Keratinocyte (primary cell): ENCODE measurements around the gene L1CAM. TPM values are rescaled to one million over a fixed set of nuclear protein-coding genes. Genes with fewer than 3 reads are reported as not detected.

Experiments used
- DNase-seq: peaks from one replicate; pipeline ENCODE4 v3.0.0-alpha.2; 2011; ENCODE audit warnings: low read depth, missing footprints, low spot score
- FAIRE-seq: peaks from 2 replicates; lab custom pipeline; 2011; peaks lifted over from hg19 to GRCh38; lab: Jason Lieb, UNC
- H2AFZ ChIP-seq: 2 replicates; pipeline ENCODE4 v1.6.0; 2012; ENCODE audit warnings: low read length, control low read depth, inconsistent platforms; ENCODE audit not compliant: control insufficient read depth
- H3K27ac ChIP-seq: 2 replicates; pipeline ENCODE4 v1.5.1; 2011; ENCODE audit warnings: low read length; ENCODE audit not compliant: control insufficient read depth, insufficient read depth
- H3K27me3 ChIP-seq: 3 replicates; pipeline ENCODE4 v1.6.0; 2011; ENCODE audit warnings: low read length; ENCODE audit not compliant: control insufficient read depth, insufficient read depth; ENCODE audit errors: extremely low read depth
- H3K36me3 ChIP-seq, 2 experiments: 2 replicates in 1 of 2; 3 replicates in 1 of 2; pipeline ENCODE4 v1.5.1; 2011; ENCODE audit warnings: low read length in 2 of 2, mild to moderate bottlenecking in 1 of 2; ENCODE audit not compliant: control insufficient read depth in 2 of 2, insufficient read depth in 2 of 2; ENCODE audit errors: extremely low read depth in 1 of 2
- H3K4me1 ChIP-seq: 3 replicates; pipeline ENCODE4 v1.5.1; 2011; ENCODE audit warnings: low read length; ENCODE audit not compliant: control insufficient read depth, insufficient read depth; ENCODE audit errors: extremely low read depth
- H3K4me2 ChIP-seq: 3 replicates; pipeline ENCODE4 v1.6.0; 2011; ENCODE audit warnings: low read depth, low read length; ENCODE audit not compliant: control insufficient read depth, insufficient read depth; ENCODE audit errors: extremely low read depth
- H3K4me3 ChIP-seq, 3 experiments: fragments of 200-600 bp in 1 of 3; sonication (generic) in 1 of 3; 2 replicates in 2 of 3; 3 replicates in 1 of 3; pipeline ENCODE4 v1.5.1; 2011 to 2016; ENCODE audit warnings: low read length in 3 of 3, mild to moderate bottlenecking in 3 of 3, control low read depth in 2 of 3, inconsistent platforms in 1 of 3, low read depth in 1 of 3, mixed read lengths in 1 of 3, mixed run types in 1 of 3, moderate library complexity in 1 of 3; ENCODE audit not compliant: control insufficient read depth in 2 of 3, insufficient read depth in 2 of 3; ENCODE audit errors: extremely low read depth in 1 of 3
- H3K79me2 ChIP-seq: 2 replicates; pipeline ENCODE4 v1.6.0; 2012; ENCODE audit warnings: low read length; ENCODE audit not compliant: control insufficient read depth, insufficient read depth
- H3K9ac ChIP-seq: 3 replicates; pipeline ENCODE4 v1.6.0; 2011; ENCODE audit warnings: low read length; ENCODE audit not compliant: control insufficient read depth, insufficient read depth; ENCODE audit errors: extremely low read depth
- H3K9me1 ChIP-seq: 3 replicates; pipeline ENCODE4 v1.6.0; 2011; ENCODE audit warnings: low read length; ENCODE audit not compliant: control insufficient read depth, insufficient read depth; ENCODE audit errors: extremely low read depth
- H3K9me3 ChIP-seq: 2 replicates; pipeline ENCODE4 v1.5.1; 2012; ENCODE audit warnings: low read depth, low read length; ENCODE audit not compliant: control insufficient read depth
- H4K20me1 ChIP-seq: 3 replicates; pipeline ENCODE4 v1.6.0; 2011; ENCODE audit warnings: low read length; ENCODE audit not compliant: control insufficient read depth, insufficient read depth; ENCODE audit errors: extremely low read depth
- EZH2 ChIP-seq: IDR thresholded peaks from one replicate; pipeline ENCODE4 v1.6.1; 2012; ENCODE audit warnings: inconsistent platforms, mild to moderate bottlenecking, low read length, moderate library complexity
- dilution Hi-C: fragments of 300-500 bp; cut with MboI; formaldehyde crosslinking; loops from one replicate; pipeline ENCODE4 v1.7.0; 2020; ENCODE audit warnings: low sequenced_read_pairs; ENCODE audit not compliant: extremely low pct_ligation_motif_present
- polyA plus RNA-seq, 5 experiments: library from polyadenylated mRNA; depleted of rRNA in 3 of 5; stranded (reverse) in 3 of 5; stranded (forward) in 1 of 5; unstranded in 1 of 5; fragments of >200 nt; gene quantifications; 1 replicate in 1 of 5; 2 replicates in 3 of 5; 3 replicates in 1 of 5; pipeline versions ENCODE4 v1.2.1 to v1.2.3, GENCODE V29; 2011 to 2012; ENCODE audit warnings: missing spikeins in 2 of 5, low read depth in 1 of 5, low replicate concordance in 1 of 5
- TF ChIP-seq, protein P1 (sequence below), 3 experiments: IDR thresholded peaks in 1 of 3; conservative IDR thresholded peaks in 1 of 3; optimal IDR thresholded peaks in 1 of 3; 2 replicates in 2 of 3; 3 replicates in 1 of 3; pipeline versions ENCODE3 to v1.5.1; 2011; ENCODE audit warnings: low read length in 3 of 3, mild to moderate bottlenecking in 3 of 3, moderate library complexity in 2 of 3, control low read depth in 1 of 3, inconsistent platforms in 1 of 3; ENCODE audit not compliant: insufficient read depth in 2 of 3; ENCODE audit errors: extremely low read depth in 1 of 3

L1CAM gene
- polyA plus RNA-seq, 1 donor (not counting 4 experiments of a cell fraction or from before 2014, with no cell fraction given): 18.2 TPM

DNA sequence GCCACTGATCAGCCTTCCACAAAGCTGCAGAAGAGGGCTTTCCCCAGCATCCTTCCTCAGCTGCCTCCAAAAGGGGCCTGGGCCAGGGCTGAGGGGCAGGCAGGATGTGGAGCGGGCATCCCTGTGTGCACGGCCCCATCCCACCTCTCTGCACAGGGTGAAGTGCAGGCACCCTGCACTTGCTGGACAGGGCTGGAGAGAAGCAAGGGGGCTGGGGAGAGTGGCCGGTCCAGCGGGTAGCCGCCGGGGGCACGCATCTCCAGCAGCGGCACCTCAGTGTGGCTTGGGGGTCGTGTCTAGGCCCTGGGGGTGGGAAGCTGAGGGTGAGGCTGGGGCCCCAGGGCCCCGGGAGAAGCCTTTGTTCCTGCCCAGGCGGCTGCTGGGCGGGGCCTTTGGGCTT is 21.5 kb upstream of the L1CAM start:
- Histone ChIP-seq H3K9ac (no peak overlapping the region), H3K27ac (no peak overlapping the region), H3K4me3 (no peak overlapping the region), H3K4me2 (no peak overlapping the region), H3K27me3 (no peaks in the 10 kb centered on the region), H3K79me2 (no peaks in the 10 kb centered on the region), H3K4me1 (no peaks in the 10 kb centered on the region), H3K9me1 (no peaks in the 10 kb centered on the region), H2AFZ (no peak overlapping the region), H3K9me3 (no peaks in the 10 kb centered on the region), H3K36me3 (no peaks in the 10 kb centered on the region), H4K20me1 (no peaks in the 10 kb centered on the region)
- DNase-seq (no peak), FAIRE-seq (no peak)
- dilution Hi-C loops: no loop called here
- no peak for TF ChIP-seq EZH2
- TF ChIP-seq, protein P1, sequence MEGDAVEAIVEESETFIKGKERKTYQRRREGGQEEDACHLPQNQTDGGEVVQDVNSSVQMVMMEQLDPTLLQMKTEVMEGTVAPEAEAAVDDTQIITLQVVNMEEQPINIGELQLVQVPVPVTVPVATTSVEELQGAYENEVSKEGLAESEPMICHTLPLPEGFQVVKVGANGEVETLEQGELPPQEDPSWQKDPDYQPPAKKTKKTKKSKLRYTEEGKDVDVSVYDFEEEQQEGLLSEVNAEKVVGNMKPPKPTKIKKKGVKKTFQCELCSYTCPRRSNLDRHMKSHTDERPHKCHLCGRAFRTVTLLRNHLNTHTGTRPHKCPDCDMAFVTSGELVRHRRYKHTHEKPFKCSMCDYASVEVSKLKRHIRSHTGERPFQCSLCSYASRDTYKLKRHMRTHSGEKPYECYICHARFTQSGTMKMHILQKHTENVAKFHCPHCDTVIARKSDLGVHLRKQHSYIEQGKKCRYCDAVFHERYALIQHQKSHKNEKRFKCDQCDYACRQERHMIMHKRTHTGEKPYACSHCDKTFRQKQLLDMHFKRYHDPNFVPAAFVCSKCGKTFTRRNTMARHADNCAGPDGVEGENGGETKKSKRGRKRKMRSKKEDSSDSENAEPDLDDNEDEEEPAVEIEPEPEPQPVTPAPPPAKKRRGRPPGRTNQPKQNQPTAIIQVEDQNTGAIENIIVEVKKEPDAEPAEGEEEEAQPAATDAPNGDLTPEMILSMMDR (optimal IDR thresholded peaks at IDR 0.05 in 1 of 3, IDR thresholded peaks at IDR 0.05 in 1 of 3, conservative IDR thresholded peaks at IDR 0.05 in 1 of 3; ENCODE audit: extremely low read depth in 1 of 3, insufficient read depth in 2 of 3, low read length in 3 of 3): no peak

DNA sequence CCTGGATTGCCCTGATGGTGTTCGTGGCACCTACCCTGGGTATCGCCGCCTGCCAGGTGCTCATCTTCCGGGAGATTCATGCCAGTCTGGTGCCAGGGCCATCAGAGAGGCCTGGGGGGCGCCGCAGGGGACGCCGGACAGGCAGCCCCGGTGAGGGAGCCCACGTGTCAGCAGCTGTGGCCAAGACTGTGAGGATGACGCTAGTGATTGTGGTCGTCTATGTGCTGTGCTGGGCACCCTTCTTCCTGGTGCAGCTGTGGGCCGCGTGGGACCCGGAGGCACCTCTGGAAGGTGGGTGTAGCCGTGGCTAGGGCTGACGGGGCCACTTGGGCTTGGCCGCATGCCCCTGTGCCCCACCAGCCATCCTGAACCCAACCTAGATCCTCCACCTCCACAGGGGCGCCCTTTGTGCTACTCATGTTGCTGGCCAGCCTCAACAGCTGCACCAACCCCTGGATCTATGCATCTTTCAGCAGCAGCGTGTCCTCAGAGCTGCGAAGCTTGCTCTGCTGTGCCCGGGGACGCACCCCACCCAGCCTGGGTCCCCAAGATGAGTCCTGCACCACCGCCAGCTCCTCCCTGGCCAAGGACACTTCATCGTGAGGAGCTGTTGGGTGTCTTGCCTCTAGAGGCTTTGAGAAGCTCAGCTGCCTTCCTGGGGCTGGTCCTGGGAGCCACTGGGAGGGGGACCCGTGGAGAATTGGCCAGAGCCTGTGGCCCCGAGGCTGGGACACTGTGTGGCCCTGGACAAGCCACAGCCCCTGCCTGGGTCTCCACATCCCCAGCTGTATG is 20.3 kb upstream of the L1CAM start:
- dilution Hi-C loops: no loop called here
- Histone ChIP-seq H3K4me2 (no peak overlapping the region), H3K9me3 (no peaks in the 10 kb centered on the region), H3K4me3 (no peak overlapping the region), H3K27me3 (no peaks in the 10 kb centered on the region), H3K79me2 (no peaks in the 10 kb centered on the region), H3K4me1 (peaks cover 3% of the 10 kb centered on the region), H2AFZ (no peak overlapping the region), H3K27ac (no peak overlapping the region), H4K20me1 (no peaks in the 10 kb centered on the region), H3K9me1 (no peaks in the 10 kb centered on the region), H3K9ac (no peak overlapping the region), H3K36me3 (no peaks in the 10 kb centered on the region)
- DNase-seq: no peak
- no peak for FAIRE-seq
- TF ChIP-seq EZH2: no peak
- TF ChIP-seq, protein P1 (optimal IDR thresholded peaks at IDR 0.05 in 1 of 3, IDR thresholded peaks at IDR 0.05 in 1 of 3, conservative IDR thresholded peaks at IDR 0.05 in 1 of 3; ENCODE audit: extremely low read depth in 1 of 3, insufficient read depth in 2 of 3, low read length in 3 of 3): no peak
